GM12878 (cell line): ENCODE results near the gene NDST3. TPM values are rescaled to one million over a fixed set of nuclear protein-coding genes. Genes with fewer than 3 reads are reported as not detected.

Experiments
- ATAC-seq: fragments of 200-7000 bp; cut with Tn5 transposase; 3 replicates; pipeline ENCODE4 v1.9.1; 2020; ENCODE audit warnings: mild to moderate bottlenecking, moderate library complexity
- BruUV-seq: library from RNA; stranded (reverse); fragments of 400-500 nt; replicated peaks from 2 replicates; lab custom pipeline; 2021; lab: Mats Ljungman, UMichigan
- CTCF ChIA-PET: fragments of 300-600 bp; sonication (Branson Sonifier 250); formaldehyde crosslinking; extraction: SDS; loops from one replicate; lab custom pipeline; 2021; ENCODE audit warnings: inconsistent platforms; lab: Yijun Ruan, JAX
- POLR2A ChIA-PET: fragments of 350-600 bp; formaldehyde crosslinking; extraction: SDS; loops from one replicate; lab custom pipeline; 2021; ENCODE audit warnings: inconsistent platforms; lab: Charles Lee
- RAD21 ChIA-PET: fragments of 300-600 bp; sonication (Branson Sonifier 250); formaldehyde crosslinking; loops from one replicate; lab custom pipeline; 2023; ENCODE audit warnings: antibody characterized with exemption; ENCODE audit not compliant: unreplicated experiment; lab: Charles Lee
- SMC1A ChIA-PET: fragments of 300-600 bp; sonication (Branson Sonifier 250); formaldehyde crosslinking; loops from one replicate; lab custom pipeline; 2023; ENCODE audit not compliant: unreplicated experiment, uncharacterized antibody; lab: Charles Lee
- DNase-seq: peaks from one replicate; pipeline ENCODE4 v3.0.0-alpha.2; 2011; ENCODE audit warnings: low read depth, low spot score
- FAIRE-seq: peaks from 3 replicates; lab custom pipeline; 2011; peaks lifted over from hg19 to GRCh38; lab: Jason Lieb, UNC
- H2AFZ ChIP-seq: 2 replicates; pipeline ENCODE4 v1.6.0; 2011; ENCODE audit warnings: low read depth, low read length, control low read depth; ENCODE audit not compliant: control insufficient read depth
- H3K27ac ChIP-seq: 2 replicates; pipeline ENCODE4 v1.5.1; 2011; ENCODE audit warnings: control low read depth; ENCODE audit not compliant: control insufficient read depth, insufficient read depth
- H3K27me3 ChIP-seq, 2 experiments: replicated peaks in 1 of 2; 2 replicates each; pipeline versions ENCODE4 v1.6.0 to v1.6.1; 2011; ENCODE audit warnings: low read length in 1 of 2; ENCODE audit not compliant: control insufficient read depth in 2 of 2, insufficient read depth in 2 of 2
- H3K36me3 ChIP-seq, 2 experiments: 2 replicates each; pipeline ENCODE4 v1.5.1; 2011; ENCODE audit warnings: low read length in 1 of 2; ENCODE audit not compliant: control insufficient read depth in 2 of 2, insufficient read depth in 2 of 2
- H3K4me1 ChIP-seq: 2 replicates; pipeline ENCODE4 v1.6.1; 2011; ENCODE audit warnings: mild to moderate bottlenecking, low read length, moderate library complexity, mixed read lengths; ENCODE audit not compliant: control insufficient read depth, insufficient read depth
- H3K4me2 ChIP-seq: 2 replicates; pipeline ENCODE4 v1.6.0; 2011; ENCODE audit warnings: control low read depth; ENCODE audit not compliant: control insufficient read depth, insufficient read depth
- H3K4me3 ChIP-seq: fragments of 200-600 bp; sonication (generic); 2 replicates; pipeline ENCODE4 v1.5.1; 2016
- H3K79me2 ChIP-seq: 2 replicates; pipeline ENCODE4 v1.6.0; 2011; ENCODE audit warnings: low read length; ENCODE audit not compliant: control insufficient read depth, insufficient read depth
- H3K9ac ChIP-seq: 2 replicates; pipeline ENCODE4 v1.8.0; 2011; ENCODE audit warnings: low read length, control low read depth, mixed read lengths; ENCODE audit not compliant: control insufficient read depth, insufficient read depth
- H3K9me3 ChIP-seq: replicated peaks from 3 replicates; pipeline ENCODE4 v1.5.1; 2011; ENCODE audit warnings: mild to moderate bottlenecking, low read length; ENCODE audit not compliant: control insufficient read depth, insufficient read depth
- H4K20me1 ChIP-seq: 2 replicates; pipeline ENCODE4 v1.6.0; 2011; ENCODE audit not compliant: control insufficient read depth, insufficient read depth
- ATF7 ChIP-seq: fragments of 450-650 bp; IDR thresholded peaks from 2 replicates; pipeline ENCODE4 v1.6.1; 2016; ENCODE audit warnings: low read depth, mild to moderate bottlenecking
- CBFB ChIP-seq: IDR thresholded peaks from 2 replicates; pipeline ENCODE4 v1.6.1; 2016; ENCODE audit warnings: antibody characterized with exemption, low read depth
- DPF2 ChIP-seq: fragments of 450-650 bp; IDR thresholded peaks from 2 replicates; pipeline ENCODE4 v1.6.1; 2017; ENCODE audit warnings: mild to moderate bottlenecking
- GABPA ChIP-seq: IDR thresholded peaks from 2 replicates; pipeline ENCODE4 v1.6.1; 2014; ENCODE audit warnings: antibody characterized with exemption, low read depth, mild to moderate bottlenecking, inconsistent platforms
- JUNB ChIP-seq: IDR thresholded peaks from 2 replicates; pipeline ENCODE4 v1.6.1; 2016; ENCODE audit warnings: antibody characterized with exemption, mild to moderate bottlenecking
- KAT2A ChIP-seq: conservative IDR thresholded peaks from 2 replicates; pipeline ENCODE4 v1.6.1; 2011; ENCODE audit warnings: low read depth, low read length; ENCODE audit not compliant: control insufficient read depth
- NR2F1 ChIP-seq: fragments of 450-650 bp; conservative IDR thresholded peaks from 2 replicates; pipeline ENCODE4 v1.6.1; 2017; ENCODE audit warnings: mild to moderate bottlenecking
- POLR2A ChIP-seq: IDR thresholded peaks from 2 replicates; pipeline ENCODE4 v1.6.1; 2011; ENCODE audit warnings: low read depth, mild to moderate bottlenecking, low read length
- SIN3A ChIP-seq: IDR thresholded peaks from 2 replicates; pipeline ENCODE4 v1.6.1; 2012; ENCODE audit warnings: low read depth, low read length, improper control_type of control experiment
- SMC3 ChIP-seq: IDR thresholded peaks from 2 replicates; pipeline ENCODE4 v1.6.1; 2011; ENCODE audit warnings: low read length, improper control_type of control experiment, borderline replicate concordance
- STAT1 ChIP-seq: fragments of 450-650 bp; conservative IDR thresholded peaks from 2 replicates; pipeline ENCODE4 v1.6.1; 2014; ENCODE audit warnings: antibody characterized with exemption, mild to moderate bottlenecking
- WGBS: methylation state at CpG from one replicate; pipeline ENCODE4 v1.1.6; 2016; ENCODE audit warnings: low lambda C conversion rate; ENCODE audit not compliant: insufficient replicate concordance, insufficient coverage; ENCODE audit errors: missing lambda C conversion rate; 5-methylcytosine and 5-hydroxymethylcytosine counted together
- in situ Hi-C: fragments of 300-500 bp; cut with MboI; formaldehyde crosslinking; loops from 9 replicates; pipeline ENCODE4 v1.14.3; 2018; ENCODE audit warnings: mixed read lengths
- intact Hi-C: fragments of 100-400 bp; cut with micrococcal nuclease; formaldehyde crosslinking; loops from one replicate; pipeline ENCODE4 v1.14.2; 2022; ENCODE audit not compliant: unreplicated experiment
- polyA plus RNA-seq, 11 experiments: library from polyadenylated mRNA; depleted of rRNA in 4 of 11; unstranded in 6 of 11; stranded (reverse) in 5 of 11; fragments of >200 nt; fragmentation: Nextera tagmentation in 4 of 11; fragmentation: Illumina TruSeq in 1 of 11; extraction: Ambion mirVana in 4 of 11; extraction: Trizol in 1 of 11; gene quantifications; 1 replicate in 1 of 11; 2 replicates in 10 of 11; pipeline versions ENCODE4 v1.2.1 to v1.2.3, GENCODE V29; 2011 to 2016; ENCODE audit warnings: inconsistent platforms in 2 of 11, missing spikeins in 2 of 11, low read depth in 1 of 11
- total RNA-seq, 4 experiments: library from RNA; depleted of rRNA in 3 of 4; stranded (reverse); fragments of >200 nt in 3 of 4; fragmentation: Illumina TruSeq in 1 of 4; extraction: Trizol in 1 of 4; gene quantifications; 2 replicates each; pipeline versions ENCODE4 v1.2.1 to v1.2.3, GENCODE V29; 2013 to 2021
- TF ChIP-seq, protein P1 (sequence below): fragments of 450-650 bp; IDR thresholded peaks from 2 replicates; pipeline ENCODE4 v1.6.1; 2018; ENCODE audit warnings: borderline replicate concordance, mild to moderate bottlenecking; ENCODE audit not compliant: partially characterized antibody
- TF ChIP-seq, protein P2 (sequence below): IDR thresholded peaks from 2 replicates; pipeline ENCODE4 v1.6.1; 2012; ENCODE audit warnings: mild to moderate bottlenecking, low read depth, low read length
- TF ChIP-seq, protein P3 (sequence below): IDR thresholded peaks from 2 replicates; pipeline ENCODE4 v1.6.1; 2011; ENCODE audit warnings: low read depth, low read length, improper control_type of control experiment, borderline replicate concordance

NDST3 gene
- total and polyA plus RNA-seq, 10 of the 15 experiments (the other 5 are each of a cell fraction or from before 2014, with no cell fraction given): 0.03 TPM; not detected in 8

DNA sequence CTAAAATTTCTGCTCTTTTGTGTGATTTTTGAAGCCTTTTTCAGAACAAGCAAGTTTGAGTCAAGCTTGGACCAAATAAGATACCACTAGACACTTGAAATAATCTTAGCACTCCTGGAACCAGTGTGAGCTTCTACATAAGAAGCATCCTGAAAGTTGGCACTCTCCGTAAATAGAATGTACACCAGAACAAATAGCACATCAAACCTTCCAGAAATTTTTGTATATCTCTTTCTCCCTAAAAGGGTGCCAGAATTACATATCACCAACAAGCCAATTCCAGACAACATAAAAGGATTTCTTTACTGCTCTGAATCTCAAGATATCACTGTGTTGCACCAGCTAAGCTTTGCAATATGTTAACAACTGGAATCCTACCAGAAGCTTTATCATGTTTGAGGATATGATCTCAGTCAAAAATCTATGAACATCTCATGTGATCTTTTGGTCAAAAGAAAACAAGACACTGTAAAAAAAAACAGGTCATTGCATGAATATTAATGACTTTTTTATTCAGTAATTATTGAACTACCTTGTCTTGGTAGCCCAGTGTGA lies 201.4 kb downstream of the NDST3 start:
- Histone ChIP-seq H3K4me1 (no peaks in the 10 kb centered on the region), H3K4me3 (no peak overlapping the region), H2AFZ (no peak overlapping the region), H3K27ac (no peak overlapping the region), H3K79me2 (no peaks in the 10 kb centered on the region)
- FAIRE-seq: no peak
- intact Hi-C loops (no loop called here), in situ Hi-C loops (no loop called here)
- ChIA-PET POLR2A (no interaction called here), RAD21 (no interaction called here)
- no TSS peak for BruUV-seq
- no peak for ATAC-seq
- no peak for DNase-seq
- TF ChIP-seq, protein P1, sequence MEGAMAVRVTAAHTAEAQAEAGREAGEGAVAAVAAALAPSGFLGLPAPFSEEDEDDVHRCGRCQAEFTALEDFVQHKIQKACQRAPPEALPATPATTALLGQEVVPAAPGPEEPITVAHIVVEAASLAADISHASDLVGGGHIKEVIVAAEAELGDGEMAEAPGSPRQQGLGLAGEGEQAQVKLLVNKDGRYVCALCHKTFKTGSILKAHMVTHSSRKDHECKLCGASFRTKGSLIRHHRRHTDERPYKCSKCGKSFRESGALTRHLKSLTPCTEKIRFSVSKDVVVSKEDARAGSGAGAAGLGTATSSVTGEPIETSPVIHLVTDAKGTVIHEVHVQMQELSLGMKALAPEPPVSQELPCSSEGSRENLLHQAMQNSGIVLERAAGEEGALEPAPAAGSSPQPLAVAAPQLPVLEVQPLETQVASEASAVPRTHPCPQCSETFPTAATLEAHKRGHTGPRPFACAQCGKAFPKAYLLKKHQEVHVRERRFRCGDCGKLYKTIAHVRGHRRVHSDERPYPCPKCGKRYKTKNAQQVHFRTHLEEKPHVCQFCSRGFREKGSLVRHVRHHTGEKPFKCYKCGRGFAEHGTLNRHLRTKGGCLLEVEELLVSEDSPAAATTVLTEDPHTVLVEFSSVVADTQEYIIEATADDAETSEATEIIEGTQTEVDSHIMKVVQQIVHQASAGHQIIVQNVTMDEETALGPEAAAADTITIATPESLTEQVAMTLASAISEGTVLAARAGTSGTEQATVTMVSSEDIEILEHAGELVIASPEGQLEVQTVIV: no peak
- TF ChIP-seq, protein P2, sequence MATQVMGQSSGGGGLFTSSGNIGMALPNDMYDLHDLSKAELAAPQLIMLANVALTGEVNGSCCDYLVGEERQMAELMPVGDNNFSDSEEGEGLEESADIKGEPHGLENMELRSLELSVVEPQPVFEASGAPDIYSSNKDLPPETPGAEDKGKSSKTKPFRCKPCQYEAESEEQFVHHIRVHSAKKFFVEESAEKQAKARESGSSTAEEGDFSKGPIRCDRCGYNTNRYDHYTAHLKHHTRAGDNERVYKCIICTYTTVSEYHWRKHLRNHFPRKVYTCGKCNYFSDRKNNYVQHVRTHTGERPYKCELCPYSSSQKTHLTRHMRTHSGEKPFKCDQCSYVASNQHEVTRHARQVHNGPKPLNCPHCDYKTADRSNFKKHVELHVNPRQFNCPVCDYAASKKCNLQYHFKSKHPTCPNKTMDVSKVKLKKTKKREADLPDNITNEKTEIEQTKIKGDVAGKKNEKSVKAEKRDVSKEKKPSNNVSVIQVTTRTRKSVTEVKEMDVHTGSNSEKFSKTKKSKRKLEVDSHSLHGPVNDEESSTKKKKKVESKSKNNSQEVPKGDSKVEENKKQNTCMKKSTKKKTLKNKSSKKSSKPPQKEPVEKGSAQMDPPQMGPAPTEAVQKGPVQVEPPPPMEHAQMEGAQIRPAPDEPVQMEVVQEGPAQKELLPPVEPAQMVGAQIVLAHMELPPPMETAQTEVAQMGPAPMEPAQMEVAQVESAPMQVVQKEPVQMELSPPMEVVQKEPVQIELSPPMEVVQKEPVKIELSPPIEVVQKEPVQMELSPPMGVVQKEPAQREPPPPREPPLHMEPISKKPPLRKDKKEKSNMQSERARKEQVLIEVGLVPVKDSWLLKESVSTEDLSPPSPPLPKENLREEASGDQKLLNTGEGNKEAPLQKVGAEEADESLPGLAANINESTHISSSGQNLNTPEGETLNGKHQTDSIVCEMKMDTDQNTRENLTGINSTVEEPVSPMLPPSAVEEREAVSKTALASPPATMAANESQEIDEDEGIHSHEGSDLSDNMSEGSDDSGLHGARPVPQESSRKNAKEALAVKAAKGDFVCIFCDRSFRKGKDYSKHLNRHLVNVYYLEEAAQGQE: no peak
- TF ChIP-seq CBFB (no peak), ATF7 (no peak), SIN3A (no peak), GABPA (no peak), POLR2A (no peak), STAT1 (no peak), JUNB (no peak), DPF2 (no peak), SMC3 (no peak), KAT2A (no peak), NR2F1 (no peak)
- TF ChIP-seq, protein P3, sequence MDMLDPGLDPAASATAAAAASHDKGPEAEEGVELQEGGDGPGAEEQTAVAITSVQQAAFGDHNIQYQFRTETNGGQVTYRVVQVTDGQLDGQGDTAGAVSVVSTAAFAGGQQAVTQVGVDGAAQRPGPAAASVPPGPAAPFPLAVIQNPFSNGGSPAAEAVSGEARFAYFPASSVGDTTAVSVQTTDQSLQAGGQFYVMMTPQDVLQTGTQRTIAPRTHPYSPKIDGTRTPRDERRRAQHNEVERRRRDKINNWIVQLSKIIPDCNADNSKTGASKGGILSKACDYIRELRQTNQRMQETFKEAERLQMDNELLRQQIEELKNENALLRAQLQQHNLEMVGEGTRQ: no peak
- TF ChIP-seq, all 136 proteins: peak for 0
- H3K27me3 ChIP-seq: no peaks in the 10 kb centered on the region
- ChIA-PET SMC1A (interaction anchor here (1.2 kb wide), 1 partner anchor 13 kb away, joined by 3 read pairs; no protein-coding TSS in a partner anchor), CTCF (interaction anchor here (0.9 to 1.4 kb wide), 3 partner anchors 11 to 16 kb away, joined by 3 to 4 read pairs (median 3); no protein-coding TSS in a partner anchor)
- no peaks in the 10 kb centered on the region for H3K36me3 ChIP-seq
- WGBS: 41% methylated on average over 1 of the region's 1 CpG
- H4K20me1 ChIP-seq: no peaks in the 10 kb centered on the region
- H3K9ac ChIP-seq: no peak overlapping the region
- no peak overlapping the region for H3K4me2 ChIP-seq
- H3K9me3 ChIP-seq: no peaks in the 10 kb centered on the region
